HG03196 (cell line): ENCODE results near the gene MNAT1.
"Not testable (repeated sequence)": the region's sequence is repeated elsewhere in the genome, so short reads cannot be mapped to it uniquely, and the experiment has no call there.

ENCODE experiments used
- ATAC-seq: cut with Tn5 transposase; IDR thresholded peaks from one replicate; pipeline ENCODE4 v1.9.1; 2021; ENCODE audit not compliant: unreplicated experiment

MNAT1 gene

GRCh38 chr14:60800409-60800808, 65.8 kb downstream of the MNAT1 start:
- no peak for ATAC-seq

- ATAC-seq, result no peak
These were observed 69.3 kb downstream of the MNAT1 start for GRCh38 chr14:60803871-60804270.

- no peak for ATAC-seq
These were observed 71.4 kb downstream of the MNAT1 start for GRCh38 chr14:60805841-60806430.

- no peak for ATAC-seq
These were observed 72.7 kb downstream of the MNAT1 start for GRCh38 chr14:60807247-60807646.

GRCh38 chr14:60807971-60808370, 73.4 kb downstream of the MNAT1 start:
- ATAC-seq, result no peak

- no peak for ATAC-seq
These were observed 78.4 kb downstream of the MNAT1 start for GRCh38 chr14:60812987-60813386.

GRCh38 chr14:60815371-60815770, 80.8 kb downstream of the MNAT1 start:
- ATAC-seq, result peak; percentile 95

- no peak for ATAC-seq
These were observed 82.6 kb downstream of the MNAT1 start for GRCh38 chr14:60817113-60817512.

GRCh38 chr14:60819575-60819974, 85.0 kb downstream of the MNAT1 start:
- no peak for ATAC-seq

GRCh38 chr14:60838601-60839000, 104.0 kb downstream of the MNAT1 start:
- no peak for ATAC-seq

- no peak for ATAC-seq
These were observed 104.5 kb downstream of the MNAT1 start for GRCh38 chr14:60839057-60839456.

GRCh38 chr14:60839657-60840056, 105.1 kb downstream of the MNAT1 start:
- no peak for ATAC-seq

GRCh38 chr14:60840313-60840712, 105.8 kb downstream of the MNAT1 start:
- ATAC-seq, result no peak

- peak; percentile 91 for ATAC-seq
These were observed 111.0 kb downstream of the MNAT1 start for GRCh38 chr14:60845523-60845922.

GRCh38 chr14:60848066-60848465, 113.5 kb downstream of the MNAT1 start:
- ATAC-seq, result no peak

- not testable (repeated sequence) for ATAC-seq
These were observed 117.1 kb downstream of the MNAT1 start for GRCh38 chr14:60851692-60852091.

- ATAC-seq, result no peak
These were observed 121.5 kb downstream of the MNAT1 start for GRCh38 chr14:60856111-60856510.

GRCh38 chr14:60859525-60859924, 125.0 kb downstream of the MNAT1 start:
- no peak for ATAC-seq

GRCh38 chr14:60861545-60862140, 127.1 kb downstream of the MNAT1 start:
- ATAC-seq, result no peak

- no peak for ATAC-seq
These were observed 127.7 kb downstream of the MNAT1 start for GRCh38 chr14:60862283-60862682.

GRCh38 chr14:60863249-60863648, 128.7 kb downstream of the MNAT1 start:
- no peak for ATAC-seq

- no peak for ATAC-seq
These were observed 131.0 kb downstream of the MNAT1 start for GRCh38 chr14:60865378-60866127.
